H9 (cell line): ENCODE measurements around the gene ABCA7. TPM values are rescaled to one million over a fixed set of nuclear protein-coding genes. Genes with fewer than 3 reads are reported as not detected.

Experiments
- DNase-seq: peaks from one replicate; pipeline ENCODE4 v3.0.0-alpha.2; 2017
- H2AFZ ChIP-seq: one replicate; pipeline ENCODE4 v1.6.1; 2013; ENCODE audit warnings: mild to moderate bottlenecking, low read length, control low read depth, moderate library complexity
- H2AK5ac ChIP-seq: 2 replicates; pipeline ENCODE4 v1.6.1; 2013; ENCODE audit warnings: low read length, control low read depth, mixed read lengths; ENCODE audit not compliant: insufficient read length
- H2BK120ac ChIP-seq: one replicate; pipeline ENCODE4 v1.6.1; 2013; ENCODE audit warnings: low read depth, mild to moderate bottlenecking, low read length, control low read depth, inconsistent platforms; ENCODE audit not compliant: poor library complexity, severe bottlenecking
- H2BK12ac ChIP-seq: 2 replicates; pipeline ENCODE4 v1.6.1; 2013; ENCODE audit warnings: low read length, control low read depth, mixed read lengths, low read depth; ENCODE audit not compliant: insufficient read length
- H2BK15ac ChIP-seq: 2 replicates; pipeline ENCODE4 v1.6.1; 2013; ENCODE audit warnings: low read depth, low read length, control low read depth
- H2BK20ac ChIP-seq: one replicate; pipeline ENCODE4 v1.6.1; 2013; ENCODE audit warnings: low read depth, mild to moderate bottlenecking, low read length, control low read depth, inconsistent platforms; ENCODE audit not compliant: poor library complexity, severe bottlenecking
- H2BK5ac ChIP-seq: 2 replicates; pipeline ENCODE4 v1.6.1; 2013; ENCODE audit warnings: low read length, control low read depth, mixed read lengths; ENCODE audit not compliant: insufficient read length
- H3K14ac ChIP-seq: 2 replicates; pipeline ENCODE4 v1.6.1; 2013; ENCODE audit warnings: low read length, control low read depth; ENCODE audit not compliant: insufficient read depth
- H3K18ac ChIP-seq: 2 replicates; pipeline ENCODE4 v1.6.1; 2013; ENCODE audit warnings: low read depth, mild to moderate bottlenecking, mixed read lengths, low read length, control low read depth; ENCODE audit not compliant: insufficient read length
- H3K23ac ChIP-seq: 2 replicates; pipeline ENCODE4 v1.6.1; 2013; ENCODE audit warnings: low read length, control low read depth, mixed read lengths, low read depth; ENCODE audit not compliant: insufficient read length
- H3K23me2 ChIP-seq: 2 replicates; pipeline ENCODE4 v1.6.1; 2013; ENCODE audit warnings: low read depth, mild to moderate bottlenecking, mixed read lengths, low read length, control low read depth; ENCODE audit not compliant: insufficient read length, poor library complexity, severe bottlenecking
- H3K27ac ChIP-seq: 2 replicates; pipeline ENCODE4 v1.5.1; 2013; ENCODE audit warnings: low read length, control low read depth, mixed read lengths, low read depth; ENCODE audit not compliant: insufficient read length
- H3K27me3 ChIP-seq: 2 replicates; pipeline ENCODE4 v1.6.1; 2013; ENCODE audit warnings: low read length, control low read depth, inconsistent platforms; ENCODE audit not compliant: insufficient read depth
- H3K4ac ChIP-seq: 2 replicates; pipeline ENCODE4 v1.6.1; 2013; ENCODE audit warnings: low read depth, mild to moderate bottlenecking, control low read depth, inconsistent platforms, low read length, moderate library complexity
- H3K4me1 ChIP-seq: 2 replicates; pipeline ENCODE4 v1.6.1; 2013; ENCODE audit warnings: low read length, control low read depth, inconsistent platforms; ENCODE audit not compliant: insufficient read depth
- H3K4me2 ChIP-seq: 2 replicates; pipeline ENCODE4 v1.6.1; 2013; ENCODE audit warnings: low read length, control low read depth, mixed read lengths; ENCODE audit not compliant: insufficient read length, insufficient read depth
- H3K56ac ChIP-seq: 2 replicates; pipeline ENCODE4 v1.6.1; 2013; ENCODE audit warnings: low read depth, mild to moderate bottlenecking, mixed read lengths, low read length, control low read depth; ENCODE audit not compliant: insufficient read length
- H3K79me1 ChIP-seq: 2 replicates; pipeline ENCODE4 v1.6.1; 2013; ENCODE audit warnings: low read depth, mild to moderate bottlenecking, moderate library complexity, low read length, control low read depth, inconsistent platforms; ENCODE audit not compliant: insufficient read depth, poor library complexity, severe bottlenecking
- H3K79me2 ChIP-seq: 2 replicates; pipeline ENCODE4 v1.6.1; 2013; ENCODE audit warnings: low read length, control low read depth, inconsistent platforms; ENCODE audit not compliant: insufficient read depth
- H3K9ac ChIP-seq: 2 replicates; pipeline ENCODE4 v1.6.1; 2013; ENCODE audit warnings: low read length, control low read depth, mixed read lengths; ENCODE audit not compliant: insufficient read length; ENCODE audit errors: extremely low read depth
- H3K9me3 ChIP-seq: one replicate; pipeline ENCODE4 v1.6.1; 2013; ENCODE audit warnings: low read depth, low read length, inconsistent platforms; ENCODE audit not compliant: control insufficient read depth
- H3T11ph ChIP-seq: one replicate; pipeline ENCODE4 v1.6.1; 2013; ENCODE audit warnings: mild to moderate bottlenecking, low read length, control low read depth, inconsistent platforms
- H4K20me1 ChIP-seq: one replicate; pipeline ENCODE4 v1.6.1; 2013; ENCODE audit not compliant: control insufficient read depth, insufficient read length, insufficient read depth
- H4K5ac ChIP-seq: 2 replicates; pipeline ENCODE4 v1.6.1; 2013; ENCODE audit warnings: low read depth, mild to moderate bottlenecking, mixed read lengths, low read length, control low read depth; ENCODE audit not compliant: insufficient read length
- H4K8ac ChIP-seq: replicated peaks from 2 replicates; pipeline ENCODE4 v1.6.1; 2013; ENCODE audit warnings: low read length, control low read depth, mixed read lengths, low read depth; ENCODE audit not compliant: insufficient read length
- H4K91ac ChIP-seq: 2 replicates; pipeline ENCODE4 v1.6.1; 2013; ENCODE audit warnings: low read depth, mild to moderate bottlenecking, moderate library complexity, mixed read lengths, low read length, control low read depth; ENCODE audit not compliant: insufficient read length
- H3K27ac Mint-ChIP-seq, 3 experiments: 2 replicates in 2 of 3; 3 replicates in 1 of 3; pipeline ENCODE4 v1.8.0; 2020 to 2021; ENCODE audit warnings: mixed read lengths in 3 of 3, mild to moderate bottlenecking in 1 of 3, moderate library complexity in 1 of 3
- H3K27me3 Mint-ChIP-seq: 2 replicates; pipeline ENCODE4 v1.8.0; 2021; ENCODE audit warnings: low read depth, mild to moderate bottlenecking, moderate library complexity, mixed read lengths
- H3K36me3 Mint-ChIP-seq, 3 experiments: 2 replicates in 2 of 3; 3 replicates in 1 of 3; pipeline ENCODE4 v1.8.0; 2020 to 2021; ENCODE audit warnings: low read depth in 3 of 3, mixed read lengths in 3 of 3; ENCODE audit not compliant: insufficient read depth in 1 of 3
- H3K4me1 Mint-ChIP-seq, 2 experiments: 2 replicates each; pipeline ENCODE4 v1.8.0; 2020; ENCODE audit warnings: mixed read lengths in 2 of 2
- H3K4me3 Mint-ChIP-seq, 2 experiments: 2 replicates in 1 of 2; 3 replicates in 1 of 2; pipeline ENCODE4 v1.8.0; 2020 to 2021; ENCODE audit warnings: mild to moderate bottlenecking in 2 of 2, mixed read lengths in 2 of 2, moderate library complexity in 1 of 2
- H3K9me3 Mint-ChIP-seq, 2 experiments: 2 replicates in 1 of 2; 3 replicates in 1 of 2; pipeline ENCODE4 v1.8.0; 2020; ENCODE audit warnings: mild to moderate bottlenecking in 2 of 2, mixed read lengths in 2 of 2, moderate library complexity in 1 of 2
- CTCF ChIP-seq: fragments of 200-600 bp; sonication (generic); conservative IDR thresholded peaks from 3 replicates; pipeline ENCODE4 v1.8.0; 2021; ENCODE audit warnings: antibody characterized with exemption, mild to moderate bottlenecking
- WGBS: extraction: QIAGEN DNeasy Blood & Tissue Kit; methylation state at CpG from one replicate; pipeline ENCODE4 v1.1.7; 2013; ENCODE audit warnings: missing lambda C conversion rate, low lambda C conversion rate, mixed read lengths; ENCODE audit not compliant: insufficient read length; ENCODE audit errors: extremely low coverage; 5-methylcytosine and 5-hydroxymethylcytosine counted together
- total RNA-seq: library from RNA; stranded (reverse); gene quantifications from 2 replicates; pipeline ENCODE4 v1.2.1, GENCODE V29; 2021

The ABCA7 gene
- total RNA-seq, 1 experiment from 2014 or later = 34.6 TPM

DNA sequence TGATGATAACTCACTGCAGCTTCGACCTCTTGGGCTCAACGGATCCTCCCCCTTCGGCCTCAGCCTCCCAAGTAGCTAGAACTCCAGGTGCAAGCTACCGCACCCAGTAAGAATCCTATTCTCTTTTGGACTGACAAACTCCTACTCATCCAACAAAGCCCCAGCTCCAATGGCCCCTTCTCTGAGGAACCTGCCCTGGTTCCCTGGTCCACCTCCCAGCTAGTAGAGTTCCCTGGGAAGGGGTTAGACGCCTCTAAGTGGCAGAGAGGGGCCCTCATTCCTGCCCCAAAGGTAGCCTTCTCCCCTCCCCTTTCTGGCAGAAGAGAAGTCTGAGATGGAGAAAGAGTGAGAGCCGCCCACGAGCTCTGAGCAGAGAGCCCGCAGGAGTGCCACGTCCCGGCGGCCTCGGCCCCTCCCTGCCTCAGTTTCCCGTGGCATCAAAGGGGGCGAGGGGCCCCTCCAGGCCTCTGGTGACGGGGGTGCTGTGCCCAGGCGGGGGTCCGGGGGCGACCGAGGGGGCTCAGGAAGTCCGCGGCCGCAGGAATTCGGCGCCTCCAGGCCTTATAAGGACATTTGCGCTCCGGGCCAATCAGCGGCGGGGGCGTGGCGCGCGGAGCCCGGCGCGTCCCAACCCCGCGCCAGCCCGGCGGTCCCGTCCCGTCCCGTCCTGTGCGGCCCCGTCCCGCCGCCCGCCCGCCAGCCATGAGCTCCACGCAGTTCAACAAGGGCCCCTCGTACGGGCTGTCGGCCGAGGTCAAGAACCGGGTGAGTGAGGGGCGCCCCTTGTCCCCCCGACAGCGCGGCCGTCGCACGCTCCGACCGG, 13.7 kb upstream of the ABCA7 start, which contains the start of gene CNN2:
CNN2 (plus strand) TSS at position 649 of the 823 bp plus-strand sequence; CDS start at position 703, 54 bp downstream.
- H3K27me3 ChIP-seq = no peaks in the 10 kb centered on the region
- peaks cover 9 to 16% (median 16%) of the 10 kb centered on the region in 3 experiments for H3K36me3 Mint-ChIP-seq
- H3K27ac ChIP-seq = peak within 1 kb of the TSS; percentile 46
- H3K79me2 ChIP-seq = peaks cover 15% of the 10 kb centered on the region; the same call in 1 of the 2 replicates
- peak within 1 kb of the TSS; percentile 83 for H3K9ac ChIP-seq
- no peaks in the 10 kb centered on the region; the same call in 1 of the 2 replicates for H3K27me3 Mint-ChIP-seq
- H2BK12ac ChIP-seq = peak within 1 kb of the TSS; percentile 97
- H3K4me2 ChIP-seq = peak within 1 kb of the TSS; percentile 90
- peak within 1 kb of the TSS; percentile 82 for H2BK5ac ChIP-seq
- H3K56ac ChIP-seq = no peak within 1 kb of the TSS
- no peak within 1 kb of the TSS for H4K5ac ChIP-seq
- H3K23ac ChIP-seq = no peak within 1 kb of the TSS
- peaks cover 16% of the 10 kb centered on the region for H3K23me2 ChIP-seq
- no peak within 1 kb of the TSS for H2AFZ ChIP-seq
- TF ChIP-seq CTCF = no peak
- H4K20me1 ChIP-seq = no peaks in the 10 kb centered on the region
- peak within 1 kb of the TSS; percentile 97 to 99 (median 98) for H3K27ac Mint-ChIP-seq
- H3K4me1 ChIP-seq = no peaks in the 10 kb centered on the region
- peak within 1 kb of the TSS; percentile 99 for H3T11ph ChIP-seq
- no CpG with 5 or more reads among the region's 63 CpGs for WGBS
- H3K79me1 ChIP-seq = peaks cover 7% of the 10 kb centered on the region
- H4K8ac ChIP-seq = no peak within 1 kb of the TSS
- H2BK15ac ChIP-seq = peak within 1 kb of the TSS; percentile 100
- DNase-seq = peak; percentile 87
- H2AK5ac ChIP-seq = no peak within 1 kb of the TSS
- peaks cover 4 to 24% of the 10 kb centered on the region in 2 experiments; a peak in 3 of 4 replicates for H3K4me1 Mint-ChIP-seq
- peak within 1 kb of the TSS; percentile 100 for H3K18ac ChIP-seq
- H2BK20ac ChIP-seq = peak within 1 kb of the TSS; percentile 27
- H3K4me3 Mint-ChIP-seq = peak within 1 kb of the TSS; percentile 91 to 98
- H2BK120ac ChIP-seq = peak within 1 kb of the TSS; percentile 100
- H3K14ac ChIP-seq = peak within 1 kb of the TSS; percentile 100
- no peaks in the 10 kb centered on the region; a peak in 1 of 5 replicates for H3K9me3 Mint-ChIP-seq
- H4K91ac ChIP-seq = peak within 1 kb of the TSS; percentile 97
- peak within 1 kb of the TSS; percentile 99 for H3K4ac ChIP-seq
- no peaks in the 10 kb centered on the region for H3K9me3 ChIP-seq
